K562 (cell line): ENCODE measurements around the gene AK2. TPM values are rescaled to one million over a fixed set of nuclear protein-coding genes. Genes with fewer than 3 reads are reported as not detected.

Experiments
- CBX3 ChIP-seq, 2 experiments: IDR thresholded peaks; 1 replicate in 1 of 2; 2 replicates in 1 of 2; pipeline ENCODE4 v1.6.1; 2012; ENCODE audit warnings: inconsistent platforms in 2 of 2, low read length in 2 of 2, borderline replicate concordance in 1 of 2, control low read depth in 1 of 2
- CHD2 ChIP-seq: IDR thresholded peaks from 2 replicates; pipeline ENCODE4 v1.6.1; 2011; ENCODE audit warnings: low read depth, low read length
- COPS2 ChIP-seq: fragments of 450-650 bp; conservative IDR thresholded peaks from 2 replicates; pipeline ENCODE4 v1.6.1; 2016; ENCODE audit warnings: mild to moderate bottlenecking, moderate library complexity
- CXXC5 ChIP-seq: fragments of 250-450 bp; sonication (Bioruptor Pico); IDR thresholded peaks from 2 replicates; pipeline ENCODE4 v1.8.0; 2022; ENCODE audit warnings: inconsistent platforms, mild to moderate bottlenecking, moderate library complexity
- E2F3 ChIP-seq: fragments of 250-450 bp; sonication (Bioruptor Pico); IDR thresholded peaks from 2 replicates; pipeline ENCODE4 v1.4.0; 2020; ENCODE audit warnings: mild to moderate bottlenecking
- GABPB2 ChIP-seq: fragments of 250-450 bp; sonication (Bioruptor Pico); conservative IDR thresholded peaks from 2 replicates; pipeline ENCODE4 v1.5.1; 2021; ENCODE audit warnings: mild to moderate bottlenecking
- HDAC8 ChIP-seq: fragments of 450-650 bp; IDR thresholded peaks from 2 replicates; pipeline ENCODE4 v1.6.1; 2016; ENCODE audit warnings: mild to moderate bottlenecking, missing genetic modification characterization, moderate library complexity, missing compliant biosample characterization
- HNRNPLL ChIP-seq: fragments of 200-400 bp; formaldehyde crosslinking; IDR thresholded peaks from 2 replicates; pipeline ENCODE4 v1.6.1; 2017; ENCODE audit warnings: low read length, low read depth, mild to moderate bottlenecking; ENCODE audit not compliant: poor library complexity, severe bottlenecking
- NRF1 ChIP-seq, 2 experiments: fragments of 450-650 bp; IDR thresholded peaks in 1 of 2; conservative IDR thresholded peaks in 1 of 2; 2 replicates each; pipeline ENCODE4 v1.6.1; 2014; ENCODE audit warnings: mild to moderate bottlenecking in 2 of 2
- POLR2A ChIP-seq: fragments of 450-650 bp; conservative IDR thresholded peaks from 2 replicates; pipeline ENCODE4 v1.6.1; 2016
- RAD51 ChIP-seq: fragments of 450-650 bp; IDR thresholded peaks from 2 replicates; pipeline ENCODE4 v1.7.1; 2016; ENCODE audit warnings: low read depth, mild to moderate bottlenecking, borderline replicate concordance
- RFX1 ChIP-seq: fragments of 450-650 bp; IDR thresholded peaks from 2 replicates; pipeline ENCODE4 v1.6.1; 2016; ENCODE audit warnings: mild to moderate bottlenecking, moderate library complexity
- TARDBP ChIP-seq: fragments of 450-650 bp; IDR thresholded peaks from 2 replicates; pipeline ENCODE4 v1.6.1; 2016
- U2AF2 ChIP-seq: fragments of 200-400 bp; formaldehyde crosslinking; optimal IDR thresholded peaks from 2 replicates; pipeline ENCODE3; 2017; ENCODE audit warnings: low read depth, mild to moderate bottlenecking, low read length
- ZNF444 ChIP-seq: fragments of 250-450 bp; sonication (Bioruptor Pico); IDR thresholded peaks from 2 replicates; pipeline ENCODE4 v1.4.0; 2020; ENCODE audit warnings: mild to moderate bottlenecking, moderate library complexity
- polyA plus RNA-seq, 8 experiments: library from polyadenylated mRNA; depleted of rRNA in 4 of 8; stranded (reverse) in 5 of 8; unstranded in 3 of 8; fragments of >200 nt; fragmentation: Nextera tagmentation in 2 of 8; fragmentation: Illumina TruSeq in 1 of 8; extraction: Ambion mirVana in 2 of 8; extraction: Trizol in 1 of 8; gene quantifications; 2 replicates each; pipeline versions ENCODE4 v1.2.1 to v1.2.3, GENCODE V29; 2011 to 2014; ENCODE audit warnings: inconsistent platforms in 1 of 8, missing spikeins in 1 of 8
- total RNA-seq, 7 experiments: library from RNA; depleted of rRNA in 6 of 7; stranded (reverse); fragments of >200 nt in 6 of 7; fragmentation: Illumina TruSeq in 2 of 7; extraction: Trizol in 2 of 7; gene quantifications; 2 replicates each; pipeline versions ENCODE4 v1.2.1 to v1.2.3, GENCODE V29; 2011 to 2021; ENCODE audit warnings: low replicate concordance in 1 of 7
- TF ChIP-seq, protein P1 (sequence below): fragments of 250-450 bp; sonication (Bioruptor Pico); IDR thresholded peaks from 2 replicates; pipeline ENCODE4 v1.9.0; 2021; ENCODE audit warnings: mild to moderate bottlenecking, inconsistent platforms
- TF ChIP-seq, protein P2 (sequence below), 2 experiments: fragments of 150-350 bp in 1 of 2; IDR thresholded peaks; 2 replicates each; pipeline ENCODE4 v1.6.1; 2012 to 2016; ENCODE audit warnings: low read depth in 2 of 2, low read length in 2 of 2, mild to moderate bottlenecking in 1 of 2, moderate library complexity in 1 of 2
- TF ChIP-seq, protein P3 (sequence below): fragments of 250-450 bp; sonication (Bioruptor Pico); IDR thresholded peaks from 2 replicates; pipeline ENCODE4 v1.9.0; 2021; ENCODE audit warnings: mild to moderate bottlenecking
- TF ChIP-seq, protein P4 (sequence below): fragments of 450-650 bp; IDR thresholded peaks from 2 replicates; pipeline ENCODE4 v1.6.1; 2016
- TF ChIP-seq, protein P5 (sequence below), 2 experiments: fragments of 450-650 bp in 1 of 2; sonication (generic) in 1 of 2; formaldehyde crosslinking; conservative IDR thresholded peaks; 2 replicates each; pipeline versions ENCODE4 v1.4.0 to v1.8.1; 2020 to 2022; ENCODE audit warnings: mild to moderate bottlenecking in 1 of 2, missing genetic modification reagents in 1 of 2

Gene AK2
- total and polyA plus RNA-seq, 9 of the 15 experiments (the other 6 are each of a cell fraction or from before 2014, with no cell fraction given) = 105 to 1,050 (median 509) TPM

DNA sequence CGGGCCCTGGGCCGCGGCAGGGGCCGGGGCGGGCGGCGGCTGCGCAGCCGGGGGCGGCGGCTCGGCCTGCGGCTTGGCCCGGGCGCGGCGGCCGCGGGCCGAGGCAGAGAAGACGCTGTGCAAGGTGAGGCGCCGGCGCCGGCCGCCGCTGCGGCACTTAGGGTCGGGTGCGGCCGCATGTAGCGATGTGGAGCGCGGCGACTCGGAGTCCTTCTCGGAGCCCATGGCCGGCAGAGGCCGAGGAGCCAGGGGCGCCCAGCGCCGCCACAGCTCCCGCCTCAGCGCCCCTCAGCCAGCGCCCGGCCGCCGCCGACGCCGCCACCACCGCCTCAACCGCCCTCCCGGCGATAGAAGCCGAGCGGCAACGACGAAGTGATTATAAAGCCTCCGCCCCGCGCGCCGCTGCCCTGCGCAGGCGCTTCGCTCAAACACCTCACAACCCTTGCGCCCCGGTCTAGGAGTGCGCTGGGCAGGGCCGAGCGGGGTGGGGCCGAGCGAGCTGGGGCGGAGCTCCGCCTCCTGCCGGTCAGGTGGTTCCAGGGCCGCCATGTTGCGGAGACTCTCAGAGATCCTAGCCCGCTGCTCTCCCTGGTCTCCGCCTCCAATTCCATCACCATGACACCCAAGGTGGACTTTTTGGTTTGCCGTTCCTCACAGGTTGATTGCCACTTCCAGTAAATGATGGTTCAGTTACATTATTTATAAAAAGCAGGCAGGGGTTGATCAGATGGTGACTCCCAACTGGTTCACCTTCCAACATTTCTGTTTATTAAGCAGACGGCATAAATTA lies 72.0 kb downstream of the AK2 start, which contains the start of gene RNF19B (continued):
- TF ChIP-seq, protein P1, sequence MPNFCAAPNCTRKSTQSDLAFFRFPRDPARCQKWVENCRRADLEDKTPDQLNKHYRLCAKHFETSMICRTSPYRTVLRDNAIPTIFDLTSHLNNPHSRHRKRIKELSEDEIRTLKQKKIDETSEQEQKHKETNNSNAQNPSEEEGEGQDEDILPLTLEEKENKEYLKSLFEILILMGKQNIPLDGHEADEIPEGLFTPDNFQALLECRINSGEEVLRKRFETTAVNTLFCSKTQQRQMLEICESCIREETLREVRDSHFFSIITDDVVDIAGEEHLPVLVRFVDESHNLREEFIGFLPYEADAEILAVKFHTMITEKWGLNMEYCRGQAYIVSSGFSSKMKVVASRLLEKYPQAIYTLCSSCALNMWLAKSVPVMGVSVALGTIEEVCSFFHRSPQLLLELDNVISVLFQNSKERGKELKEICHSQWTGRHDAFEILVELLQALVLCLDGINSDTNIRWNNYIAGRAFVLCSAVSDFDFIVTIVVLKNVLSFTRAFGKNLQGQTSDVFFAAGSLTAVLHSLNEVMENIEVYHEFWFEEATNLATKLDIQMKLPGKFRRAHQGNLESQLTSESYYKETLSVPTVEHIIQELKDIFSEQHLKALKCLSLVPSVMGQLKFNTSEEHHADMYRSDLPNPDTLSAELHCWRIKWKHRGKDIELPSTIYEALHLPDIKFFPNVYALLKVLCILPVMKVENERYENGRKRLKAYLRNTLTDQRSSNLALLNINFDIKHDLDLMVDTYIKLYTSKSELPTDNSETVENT = peak; percentile 96
- TF ChIP-seq ZNF444 (no peak), TARDBP (peak; percentile 58; the same call in 1 of the 2 replicates), U2AF2 (no peak), NRF1 (conservative IDR thresholded peaks at IDR 0.05 in 1 of 2, IDR thresholded peaks at IDR 0.05 in 1 of 2) (peak; percentile 99), E2F3 (CRISPR knock-in tag) (peak; percentile 62; the same call in 1 of the 2 replicates), COPS2 (no peak), RAD51 (peak; percentile 91), CXXC5 (CRISPR knock-in tag) (peak; percentile 89), POLR2A (peak; percentile 89), CHD2 (0 out of 2 replicates have a peak, but pooled peaks have one; percentile 12), HNRNPLL (peak; percentile 93), CBX3 (IDR thresholded peaks at IDR 0.05; ENCODE audit: borderline replicate concordance in 1 of 2, low read length in 2 of 2) (peak in 1 of 2 experiments; percentile 85; a peak in 1 of 3 replicates), HDAC8 (tag) (no peak), GABPB2 (CRISPR knock-in tag) (0 out of 2 replicates have a peak, but pooled peaks have one; percentile 63), RFX1 (peak; percentile 88)
- TF ChIP-seq, protein P2, sequence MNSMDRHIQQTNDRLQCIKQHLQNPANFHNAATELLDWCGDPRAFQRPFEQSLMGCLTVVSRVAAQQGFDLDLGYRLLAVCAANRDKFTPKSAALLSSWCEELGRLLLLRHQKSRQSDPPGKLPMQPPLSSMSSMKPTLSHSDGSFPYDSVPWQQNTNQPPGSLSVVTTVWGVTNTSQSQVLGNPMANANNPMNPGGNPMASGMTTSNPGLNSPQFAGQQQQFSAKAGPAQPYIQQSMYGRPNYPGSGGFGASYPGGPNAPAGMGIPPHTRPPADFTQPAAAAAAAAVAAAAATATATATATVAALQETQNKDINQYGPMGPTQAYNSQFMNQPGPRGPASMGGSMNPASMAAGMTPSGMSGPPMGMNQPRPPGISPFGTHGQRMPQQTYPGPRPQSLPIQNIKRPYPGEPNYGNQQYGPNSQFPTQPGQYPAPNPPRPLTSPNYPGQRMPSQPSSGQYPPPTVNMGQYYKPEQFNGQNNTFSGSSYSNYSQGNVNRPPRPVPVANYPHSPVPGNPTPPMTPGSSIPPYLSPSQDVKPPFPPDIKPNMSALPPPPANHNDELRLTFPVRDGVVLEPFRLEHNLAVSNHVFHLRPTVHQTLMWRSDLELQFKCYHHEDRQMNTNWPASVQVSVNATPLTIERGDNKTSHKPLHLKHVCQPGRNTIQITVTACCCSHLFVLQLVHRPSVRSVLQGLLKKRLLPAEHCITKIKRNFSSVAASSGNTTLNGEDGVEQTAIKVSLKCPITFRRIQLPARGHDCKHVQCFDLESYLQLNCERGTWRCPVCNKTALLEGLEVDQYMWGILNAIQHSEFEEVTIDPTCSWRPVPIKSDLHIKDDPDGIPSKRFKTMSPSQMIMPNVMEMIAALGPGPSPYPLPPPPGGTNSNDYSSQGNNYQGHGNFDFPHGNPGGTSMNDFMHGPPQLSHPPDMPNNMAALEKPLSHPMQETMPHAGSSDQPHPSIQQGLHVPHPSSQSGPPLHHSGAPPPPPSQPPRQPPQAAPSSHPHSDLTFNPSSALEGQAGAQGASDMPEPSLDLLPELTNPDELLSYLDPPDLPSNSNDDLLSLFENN (IDR thresholded peaks at IDR 0.05; ENCODE audit: low read depth in 2 of 2, low read length in 2 of 2) = peak in 1 of 2 experiments; percentile 67; a peak in 1 of 4 replicates
- TF ChIP-seq, protein P3, sequence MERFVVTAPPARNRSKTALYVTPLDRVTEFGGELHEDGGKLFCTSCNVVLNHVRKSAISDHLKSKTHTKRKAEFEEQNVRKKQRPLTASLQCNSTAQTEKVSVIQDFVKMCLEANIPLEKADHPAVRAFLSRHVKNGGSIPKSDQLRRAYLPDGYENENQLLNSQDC = peak; percentile 94; the same call in 1 of the 2 replicates
- TF ChIP-seq, protein P4, sequence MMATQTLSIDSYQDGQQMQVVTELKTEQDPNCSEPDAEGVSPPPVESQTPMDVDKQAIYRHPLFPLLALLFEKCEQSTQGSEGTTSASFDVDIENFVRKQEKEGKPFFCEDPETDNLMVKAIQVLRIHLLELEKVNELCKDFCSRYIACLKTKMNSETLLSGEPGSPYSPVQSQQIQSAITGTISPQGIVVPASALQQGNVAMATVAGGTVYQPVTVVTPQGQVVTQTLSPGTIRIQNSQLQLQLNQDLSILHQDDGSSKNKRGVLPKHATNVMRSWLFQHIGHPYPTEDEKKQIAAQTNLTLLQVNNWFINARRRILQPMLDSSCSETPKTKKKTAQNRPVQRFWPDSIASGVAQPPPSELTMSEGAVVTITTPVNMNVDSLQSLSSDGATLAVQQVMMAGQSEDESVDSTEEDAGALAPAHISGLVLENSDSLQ = peak; percentile 71
- TF ChIP-seq, protein P5, sequence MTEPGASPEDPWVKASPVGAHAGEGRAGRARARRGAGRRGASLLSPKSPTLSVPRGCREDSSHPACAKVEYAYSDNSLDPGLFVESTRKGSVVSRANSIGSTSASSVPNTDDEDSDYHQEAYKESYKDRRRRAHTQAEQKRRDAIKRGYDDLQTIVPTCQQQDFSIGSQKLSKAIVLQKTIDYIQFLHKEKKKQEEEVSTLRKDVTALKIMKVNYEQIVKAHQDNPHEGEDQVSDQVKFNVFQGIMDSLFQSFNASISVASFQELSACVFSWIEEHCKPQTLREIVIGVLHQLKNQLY (CRISPR knock-in tag; conservative IDR thresholded peaks at IDR 0.05) = peak in 1 of 2 experiments; percentile 76; a peak in 1 of 4 replicates
